Fibroblast of lung (primary cell): ENCODE measurements around the gene CHM.

Experiments used
- CTCF ChIP-seq, 2 donors: IDR thresholded peaks in 1 of 2; conservative IDR thresholded peaks in 1 of 2; 1 replicate in 1 of 2; 2 replicates in 1 of 2; pipeline ENCODE4 v1.5.1; 2011 to 2012; ENCODE audit warnings: low read length in 2 of 2, control low read depth in 1 of 2, inconsistent platforms in 1 of 2, low read depth in 1 of 2, mild to moderate bottlenecking in 1 of 2
- EZH2 ChIP-seq: IDR thresholded peaks from 2 replicates; pipeline ENCODE4 v1.5.1; 2012; ENCODE audit warnings: low read length, control low read depth, mild to moderate bottlenecking; ENCODE audit errors: missing control alignments

- TF ChIP-seq CTCF (conservative IDR thresholded peaks at IDR 0.05 in 1 of 2, IDR thresholded peaks at IDR 0.05 in 1 of 2; ENCODE audit: low read depth in 1 of 2, low read length in 2 of 2) (no peak), EZH2 (no peak)
Measured at GRCh38 chrX:85964744-85965143, 82.6 kb downstream of the CHM start.
